ENCODE data around the gene CRLF2. TPM values are rescaled to one million over a fixed set of nuclear protein-coding genes. Genes with fewer than 3 reads are reported as not detected.

The CRLF2 gene
- not detected for total RNA-seq

GRCh38 chrX:1212532-1212931 lies at the start of gene CRLF2:
Gene CRLF2, minus strand, starts transcription at chrX:1212649. Its CDS starts 15 bp downstream, at chrX:1212634.

Other genes with a start within 250 kb of the CRLF2 start
- gene CSF2RA, start 56.2 kb upstream of the CRLF2 start, total RNA-seq: under 1 TPM; 0.34 to 1.00 TPM
- gene IL3RA, start 124.1 kb upstream of the CRLF2 start, total RNA-seq: under 1 TPM in 1 of 2 donors, not detected in 1; under 0.01 TPM
- gene SLC25A6, start 179.5 kb upstream of the CRLF2 start, total RNA-seq: 100 to 1,000 TPM; 157 to 194 TPM
- gene ASMTL, start 240.3 kb upstream of the CRLF2 start, total RNA-seq: 1 to 10 TPM; 7.0 to 8.9 TPM